Suprapubic skin (tissue), 4 donors: ENCODE measurements around the gene XPNPEP2. TPM values are rescaled to one million over a fixed set of nuclear protein-coding genes. Genes with fewer than 3 reads are reported as not detected.

Source experiments
- DNase-seq, 2 donors: peaks; one replicate each; pipeline ENCODE4 v3.0.0-alpha.2; 2019; ENCODE audit warnings: low spot score in 2 of 2
- H3K27ac ChIP-seq: fragments of 200-600 bp; sonication (generic); one replicate; pipeline ENCODE4 v1.5.1; 2019
- H3K27me3 ChIP-seq: fragments of 200-600 bp; sonication (generic); one replicate; pipeline ENCODE4 v1.5.1; 2019
- H3K36me3 ChIP-seq: fragments of 200-600 bp; sonication (generic); one replicate; pipeline ENCODE4 v1.5.1; 2019
- H3K4me1 ChIP-seq: fragments of 200-600 bp; sonication (generic); one replicate; pipeline ENCODE4 v1.5.1; 2019
- H3K4me3 ChIP-seq: fragments of 200-600 bp; sonication (generic); one replicate; pipeline ENCODE4 v1.5.1; 2019; ENCODE audit warnings: mild to moderate bottlenecking
- H3K9me3 ChIP-seq: fragments of 200-600 bp; sonication (generic); one replicate; pipeline ENCODE4 v1.5.1; 2019
- CTCF ChIP-seq, 2 donors: fragments of 200-600 bp in 1 of 2; fragments of 450-650 bp in 1 of 2; sonication (generic) in 1 of 2; IDR thresholded peaks; one replicate each; pipeline ENCODE4 v1.5.1; 2016 to 2019; ENCODE audit warnings: antibody characterized with exemption in 2 of 2, mild to moderate bottlenecking in 1 of 2, moderate library complexity in 1 of 2
- EP300 ChIP-seq: sonication (generic); formaldehyde crosslinking; IDR thresholded peaks from one replicate; pipeline ENCODE4 v1.6.1; 2017; ENCODE audit warnings: antibody characterized with exemption
- POLR2A ChIP-seq, 2 donors: fragments of 450-650 bp; IDR thresholded peaks; one replicate each; pipeline ENCODE4 v1.6.1; 2017; ENCODE audit warnings: antibody characterized with exemption in 2 of 2, mild to moderate bottlenecking in 2 of 2, moderate library complexity in 2 of 2
- POLR2AphosphoS5 ChIP-seq, 3 donors: sonication (generic); formaldehyde crosslinking; IDR thresholded peaks; one replicate each; pipeline ENCODE4 v1.6.1; 2017; ENCODE audit warnings: antibody characterized with exemption in 3 of 3
- WGBS: methylation state at CpG from one replicate; pipeline ENCODE4 v1.1.5; 2018; 5-methylcytosine and 5-hydroxymethylcytosine counted together
- total RNA-seq, 4 donors: library from RNA; depleted of rRNA; stranded (reverse); fragments of >200 nt; gene quantifications; one replicate each; pipeline ENCODE4 v1.1.0, GENCODE V29; 2016

The XPNPEP2 gene
- total RNA-seq, 4 donors from 2014 or later, result 0.83 to 6.1 (median 2.4) TPM

- no peak overlapping the region for H3K27ac ChIP-seq
- no peak overlapping the region for H3K4me3 ChIP-seq
- no peaks in the 10 kb centered on the region for H3K27me3 ChIP-seq
- DNase-seq, result no peak
- TF ChIP-seq POLR2AphosphoS5 (IDR thresholded peaks at IDR 0.05) (no peak), EP300 (no peak), CTCF (IDR thresholded peaks at IDR 0.05) (no peak), POLR2A (IDR thresholded peaks at IDR 0.05) (no peak)
- H3K9me3 ChIP-seq, result no peaks in the 10 kb centered on the region
- no peaks in the 10 kb centered on the region for H3K4me1 ChIP-seq
- no peaks in the 10 kb centered on the region for H3K36me3 ChIP-seq
- WGBS, result 62% methylated on average over 12 of the region's 14 CpGs
Observed at GRCh38 chrX:129759576-129760061, 20.8 kb downstream of the XPNPEP2 start.

GRCh38 chrX:129760155-129760554, 21.4 kb downstream of the XPNPEP2 start:
- Histone ChIP-seq H3K36me3 (no peaks in the 10 kb centered on the region), H3K9me3 (no peaks in the 10 kb centered on the region), H3K27ac (no peak overlapping the region), H3K4me1 (no peaks in the 10 kb centered on the region), H3K27me3 (no peaks in the 10 kb centered on the region), H3K4me3 (no peak overlapping the region)
- TF ChIP-seq CTCF (IDR thresholded peaks at IDR 0.05) (no peak), EP300 (no peak), POLR2A (IDR thresholded peaks at IDR 0.05) (no peak), POLR2AphosphoS5 (IDR thresholded peaks at IDR 0.05) (no peak)
- 82% methylated on average over 2 of the region's 9 CpGs for WGBS
- no peak for DNase-seq

GRCh38 chrX:129760981-129761380, 22.2 kb downstream of the XPNPEP2 start:
- 91% methylated on average over 5 of the region's 6 CpGs for WGBS
- no peak overlapping the region for H3K4me3 ChIP-seq
- DNase-seq, result no peak

GRCh38 chrX:129761596-129761995, 22.8 kb downstream of the XPNPEP2 start:
- no peak overlapping the region for H3K4me3 ChIP-seq
- no peaks in the 10 kb centered on the region for H3K4me1 ChIP-seq
- H3K27me3 ChIP-seq, result no peaks in the 10 kb centered on the region
- 69% methylated on average over 3 of the region's 4 CpGs for WGBS
- TF ChIP-seq CTCF (IDR thresholded peaks at IDR 0.05), result no peak
- TF ChIP-seq POLR2AphosphoS5 (IDR thresholded peaks at IDR 0.05), result no peak
- no peak for TF ChIP-seq POLR2A (IDR thresholded peaks at IDR 0.05)
- no peak for TF ChIP-seq EP300
- no peaks in the 10 kb centered on the region for H3K36me3 ChIP-seq
- no peaks in the 10 kb centered on the region for H3K9me3 ChIP-seq
- no peak overlapping the region for H3K27ac ChIP-seq
- DNase-seq, result no peak

More at GRCh38 chrX:129760981-129761380, 22.2 kb downstream of the XPNPEP2 start:
- H3K9me3 ChIP-seq, result no peaks in the 10 kb centered on the region
- no peaks in the 10 kb centered on the region for H3K4me1 ChIP-seq
- H3K36me3 ChIP-seq, result no peaks in the 10 kb centered on the region
- TF ChIP-seq POLR2A (IDR thresholded peaks at IDR 0.05) (no peak), CTCF (IDR thresholded peaks at IDR 0.05) (no peak), POLR2AphosphoS5 (IDR thresholded peaks at IDR 0.05) (no peak), EP300 (no peak)
- H3K27me3 ChIP-seq, result no peaks in the 10 kb centered on the region
- H3K27ac ChIP-seq, result no peak overlapping the region

GRCh38 chrX:129762448-129762847, 23.7 kb downstream of the XPNPEP2 start:
- H3K27me3 ChIP-seq, result no peaks in the 10 kb centered on the region
- no peak for DNase-seq
- no peaks in the 10 kb centered on the region for H3K9me3 ChIP-seq
- WGBS, result 94% methylated on average over 3 of the region's 3 CpGs
- no peak overlapping the region for H3K27ac ChIP-seq
- H3K36me3 ChIP-seq, result no peaks in the 10 kb centered on the region
- H3K4me1 ChIP-seq, result no peaks in the 10 kb centered on the region
- no peak overlapping the region for H3K4me3 ChIP-seq
- no peak for TF ChIP-seq POLR2AphosphoS5 (IDR thresholded peaks at IDR 0.05)
- TF ChIP-seq CTCF (IDR thresholded peaks at IDR 0.05), result no peak
- no peak for TF ChIP-seq EP300
- no peak for TF ChIP-seq POLR2A (IDR thresholded peaks at IDR 0.05)
